Ishikawa (cell line): ENCODE measurements around the gene HSH2D.

Experiments
- EGR1 ChIP-seq: IDR thresholded peaks from 2 replicates; pipeline ENCODE4 v1.6.1; 2012
- EP300 ChIP-seq: IDR thresholded peaks from 2 replicates; pipeline ENCODE4 v1.6.1; 2012; ENCODE audit warnings: borderline replicate concordance
- FOXM1 ChIP-seq: IDR thresholded peaks from 2 replicates; pipeline ENCODE4 v1.6.1; 2012; ENCODE audit warnings: low read depth, borderline replicate concordance
- NFIC ChIP-seq: IDR thresholded peaks from 2 replicates; pipeline ENCODE4 v1.6.1; 2012
- TAF1 ChIP-seq: IDR thresholded peaks from 2 replicates; pipeline ENCODE4 v1.6.1; 2012; ENCODE audit warnings: low read depth, mild to moderate bottlenecking
- TEAD4 ChIP-seq: IDR thresholded peaks from 2 replicates; pipeline ENCODE4 v1.6.1; 2012
- YY1 ChIP-seq: IDR thresholded peaks from 2 replicates; pipeline ENCODE4 v1.6.1; 2012; ENCODE audit warnings: low read depth
- TF ChIP-seq, protein P1 (sequence below): IDR thresholded peaks from 2 replicates; pipeline ENCODE4 v1.6.1; 2012; ENCODE audit warnings: low read depth, mild to moderate bottlenecking
- TF ChIP-seq, protein P2 (sequence below): IDR thresholded peaks from 2 replicates; pipeline ENCODE4 v1.6.1; 2012

DNA sequence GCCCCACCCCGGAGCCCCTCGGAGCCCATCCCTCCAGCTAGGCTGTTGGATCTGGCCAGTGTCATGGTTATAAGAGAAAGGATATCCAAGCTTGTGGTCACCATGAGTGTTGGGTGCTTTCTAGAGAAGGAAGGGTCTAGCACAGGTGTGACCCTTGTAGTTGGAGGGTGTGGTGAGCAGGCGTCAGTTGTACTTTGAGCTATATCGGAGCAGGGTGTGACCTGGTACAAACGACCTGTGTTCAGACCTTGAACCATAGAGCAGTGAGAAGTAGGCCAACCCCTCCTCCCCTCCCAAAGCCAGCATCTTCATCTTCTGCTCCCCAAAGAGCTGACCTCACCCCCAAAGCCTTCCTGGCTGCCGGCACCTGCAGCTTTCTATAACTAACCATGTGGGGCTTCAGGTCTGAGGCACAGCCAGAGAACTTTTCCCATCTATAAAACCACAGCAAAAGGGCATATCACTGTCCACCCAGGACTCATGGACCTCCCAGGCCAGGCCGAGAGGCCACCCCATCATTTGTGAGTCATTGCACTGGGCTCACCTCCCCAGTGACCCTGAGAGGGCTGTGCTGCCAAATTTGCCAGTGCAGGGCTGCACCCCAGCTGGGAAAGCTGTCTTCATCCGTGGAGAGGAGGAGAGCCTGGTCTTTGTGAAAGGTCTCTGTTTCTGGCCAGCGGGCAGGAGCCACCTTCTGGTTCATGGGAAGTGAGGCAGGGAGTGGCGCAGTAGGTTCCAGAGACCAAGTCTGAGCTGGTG, 17.6 kb upstream of the HSH2D start:
- TF ChIP-seq EGR1 = no peak
- TF ChIP-seq, protein P1, sequence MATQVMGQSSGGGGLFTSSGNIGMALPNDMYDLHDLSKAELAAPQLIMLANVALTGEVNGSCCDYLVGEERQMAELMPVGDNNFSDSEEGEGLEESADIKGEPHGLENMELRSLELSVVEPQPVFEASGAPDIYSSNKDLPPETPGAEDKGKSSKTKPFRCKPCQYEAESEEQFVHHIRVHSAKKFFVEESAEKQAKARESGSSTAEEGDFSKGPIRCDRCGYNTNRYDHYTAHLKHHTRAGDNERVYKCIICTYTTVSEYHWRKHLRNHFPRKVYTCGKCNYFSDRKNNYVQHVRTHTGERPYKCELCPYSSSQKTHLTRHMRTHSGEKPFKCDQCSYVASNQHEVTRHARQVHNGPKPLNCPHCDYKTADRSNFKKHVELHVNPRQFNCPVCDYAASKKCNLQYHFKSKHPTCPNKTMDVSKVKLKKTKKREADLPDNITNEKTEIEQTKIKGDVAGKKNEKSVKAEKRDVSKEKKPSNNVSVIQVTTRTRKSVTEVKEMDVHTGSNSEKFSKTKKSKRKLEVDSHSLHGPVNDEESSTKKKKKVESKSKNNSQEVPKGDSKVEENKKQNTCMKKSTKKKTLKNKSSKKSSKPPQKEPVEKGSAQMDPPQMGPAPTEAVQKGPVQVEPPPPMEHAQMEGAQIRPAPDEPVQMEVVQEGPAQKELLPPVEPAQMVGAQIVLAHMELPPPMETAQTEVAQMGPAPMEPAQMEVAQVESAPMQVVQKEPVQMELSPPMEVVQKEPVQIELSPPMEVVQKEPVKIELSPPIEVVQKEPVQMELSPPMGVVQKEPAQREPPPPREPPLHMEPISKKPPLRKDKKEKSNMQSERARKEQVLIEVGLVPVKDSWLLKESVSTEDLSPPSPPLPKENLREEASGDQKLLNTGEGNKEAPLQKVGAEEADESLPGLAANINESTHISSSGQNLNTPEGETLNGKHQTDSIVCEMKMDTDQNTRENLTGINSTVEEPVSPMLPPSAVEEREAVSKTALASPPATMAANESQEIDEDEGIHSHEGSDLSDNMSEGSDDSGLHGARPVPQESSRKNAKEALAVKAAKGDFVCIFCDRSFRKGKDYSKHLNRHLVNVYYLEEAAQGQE = no peak
- no peak for TF ChIP-seq NFIC
- no peak for TF ChIP-seq EP300
- TF ChIP-seq, protein P2, sequence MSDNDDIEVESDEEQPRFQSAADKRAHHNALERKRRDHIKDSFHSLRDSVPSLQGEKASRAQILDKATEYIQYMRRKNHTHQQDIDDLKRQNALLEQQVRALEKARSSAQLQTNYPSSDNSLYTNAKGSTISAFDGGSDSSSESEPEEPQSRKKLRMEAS = no peak
- no peak for TF ChIP-seq TAF1
- no peak for TF ChIP-seq YY1
- TF ChIP-seq FOXM1 = no peak
- no peak for TF ChIP-seq TEAD4
